ENCODE measurements around the gene GBF1. TPM values are rescaled to one million over a fixed set of nuclear protein-coding genes. Genes with fewer than 3 reads are reported as not detected.

GBF1 gene
- total and polyA plus RNA-seq, 2 of the 13 experiments (the other 11 are each of a cell fraction or from before 2014, with no cell fraction given) = 17.1 to 21.9 TPM

- TF ChIP-seq HMGXB3 (CRISPR knock-in tag; IDR thresholded peaks at IDR 0.05; ENCODE audit: borderline replicate concordance) = no peak
- TF ChIP-seq MAFF (IDR thresholded peaks at IDR 0.05; ENCODE audit: low read depth, low read length) = no peak
- TF ChIP-seq ZBTB26 (CRISPR knock-in tag; IDR thresholded peaks at IDR 0.05; ENCODE audit: borderline replicate concordance) = peak; percentile 80; the same call in 1 of the 2 replicates
- 0 out of 2 replicates have a peak, but pooled peaks have one; percentile 68 for TF ChIP-seq PBX3 (CRISPR knock-in tag; IDR thresholded peaks at IDR 0.05; ENCODE audit: borderline replicate concordance)
- no peak for TF ChIP-seq NPAS2 (CRISPR knock-in tag; IDR thresholded peaks at IDR 0.05; ENCODE audit: borderline replicate concordance)
- no peak for TF ChIP-seq TSC22D2 (CRISPR knock-in tag; IDR thresholded peaks at IDR 0.05; ENCODE audit: borderline replicate concordance)
- no peak for TF ChIP-seq PRPF4 (IDR thresholded peaks at IDR 0.05; ENCODE audit: low read depth, low read length, poor library complexity, severe bottlenecking)
- 0 out of 2 replicates have a peak, but pooled peaks have one; percentile 26 for TF ChIP-seq CBFB (CRISPR knock-in tag; IDR thresholded peaks at IDR 0.05)
- peak; percentile 17; the same call in 1 of the 2 replicates for TF ChIP-seq ZNF768 (CRISPR knock-in tag; IDR thresholded peaks at IDR 0.05)
- no peak for TF ChIP-seq ZNF3 (CRISPR knock-in tag; IDR thresholded peaks at IDR 0.05)
- TF ChIP-seq ZNF446 (CRISPR knock-in tag; IDR thresholded peaks at IDR 0.05) = no peak
- no peak; the same call in 1 of the 2 replicates for TF ChIP-seq SKIL (CRISPR knock-in tag; IDR thresholded peaks at IDR 0.05; ENCODE audit: borderline replicate concordance)
- 0 out of 2 replicates have a peak, but pooled peaks have one; percentile 42 for TF ChIP-seq GFI1 (CRISPR knock-in tag; IDR thresholded peaks at IDR 0.05; ENCODE audit: borderline replicate concordance)
- TF ChIP-seq ZNF510 (CRISPR knock-in tag; IDR thresholded peaks at IDR 0.05; ENCODE audit: low read depth) = no peak
- 0 out of 2 replicates have a peak, but pooled peaks have one; percentile 28 for TF ChIP-seq ZNF616 (CRISPR knock-in tag; IDR thresholded peaks at IDR 0.05; ENCODE audit: low read depth)
- TF ChIP-seq FOXK1 (CRISPR knock-in tag; IDR thresholded peaks at IDR 0.05; ENCODE audit: borderline replicate concordance, low read depth) = no peak; the same call in 1 of the 2 replicates
- no peak for TF ChIP-seq PITX1 (CRISPR knock-in tag; IDR thresholded peaks at IDR 0.05)
- no peak for TF ChIP-seq ADNP (CRISPR knock-in tag; IDR thresholded peaks at IDR 0.05)
- peak; percentile 79; the same call in 1 of the 2 replicates for TF ChIP-seq HDAC1 (CRISPR knock-in tag; IDR thresholded peaks at IDR 0.05)
These were observed 174.2 kb downstream of the GBF1 start (continued) for GRCh38 chr10:102419269-102420180.
